Suppressor macrophage treated with lipopolysaccharide for 4 hours (primary cell): ENCODE data around the gene SLC12A7.
"Not testable (repeated sequence)": the region's sequence is repeated elsewhere in the genome, so short reads cannot be mapped to it uniquely, and the experiment has no call there.

ENCODE experiments used
- DNase-seq: peaks from one replicate; pipeline ENCODE4 v3.0.0-alpha.2; 2020

SLC12A7 gene

GRCh38 chr5:1031306-1031959 is 80.4 kb downstream of the SLC12A7 start:
- no peak for DNase-seq

GRCh38 chr5:1030801-1031271 is 81.0 kb downstream of the SLC12A7 start:
- no peak for DNase-seq

GRCh38 chr5:1029945-1030625 is 81.8 kb downstream of the SLC12A7 start:
- no peak for DNase-seq

GRCh38 chr5:1029282-1029944 is 82.5 kb downstream of the SLC12A7 start:
- DNase-seq = no peak

- DNase-seq = no peak
Observed at GRCh38 chr5:1028481-1029281, 83.2 kb downstream of the SLC12A7 start.

GRCh38 chr5:1027631-1028441 is 84.0 kb downstream of the SLC12A7 start:
- DNase-seq = no peak

- DNase-seq = no peak
Observed at GRCh38 chr5:1026700-1027621, 84.9 kb downstream of the SLC12A7 start.

GRCh38 chr5:1021969-1022336 is 89.9 kb downstream of the SLC12A7 start:
- DNase-seq = not testable (repeated sequence)

GRCh38 chr5:1021136-1021968 is 90.5 kb downstream of the SLC12A7 start:
- no peak for DNase-seq

- no peak for DNase-seq
Observed at GRCh38 chr5:1020452-1020961, 91.4 kb downstream of the SLC12A7 start.

GRCh38 chr5:1019001-1019905 is 92.6 kb downstream of the SLC12A7 start:
- no peak for DNase-seq

- DNase-seq = no peak
Observed at GRCh38 chr5:1018596-1018995, 93.3 kb downstream of the SLC12A7 start.

- no peak for DNase-seq
Observed at GRCh38 chr5:1017691-1018455, 94.0 kb downstream of the SLC12A7 start.

GRCh38 chr5:1017056-1017455 is 94.8 kb downstream of the SLC12A7 start:
- DNase-seq = no peak

GRCh38 chr5:1016476-1016875 is 95.4 kb downstream of the SLC12A7 start:
- DNase-seq = no peak

- no peak for DNase-seq
Observed at GRCh38 chr5:1016036-1016435, 95.8 kb downstream of the SLC12A7 start.

- DNase-seq = no peak
Observed at GRCh38 chr5:1015507-1015906, 96.4 kb downstream of the SLC12A7 start.

- DNase-seq = no peak
Observed at GRCh38 chr5:1014781-1015221, 97.1 kb downstream of the SLC12A7 start.
